GM12878 (cell line): ENCODE data around the gene OR2B2.

Experiments used
- CTCF ChIP-seq, 3 experiments: IDR thresholded peaks in 2 of 3; conservative IDR thresholded peaks in 1 of 3; 2 replicates each; pipeline ENCODE4 v1.5.1; 2011; ENCODE audit warnings: low read depth in 3 of 3, low read length in 3 of 3, mild to moderate bottlenecking in 3 of 3, control low read depth in 2 of 3, moderate library complexity in 2 of 3, inconsistent platforms in 1 of 3, mixed read lengths in 1 of 3; ENCODE audit not compliant: control insufficient read depth in 2 of 3, insufficient read depth in 1 of 3; ENCODE audit errors: extremely low read depth in 1 of 3
- EP300 ChIP-seq, 2 experiments: fragments of 150-350 bp in 1 of 2; IDR thresholded peaks; 2 replicates each; pipeline ENCODE4 v1.6.1; 2011 to 2012; ENCODE audit warnings: low read depth in 2 of 2, low read length in 2 of 2, borderline replicate concordance in 1 of 2, improper control_type of control experiment in 1 of 2, inconsistent platforms in 1 of 2; ENCODE audit not compliant: control insufficient read depth in 1 of 2
- POLR2A ChIP-seq: IDR thresholded peaks from 2 replicates; pipeline ENCODE4 v1.6.1; 2011; ENCODE audit warnings: low read depth, mild to moderate bottlenecking, low read length

- TF ChIP-seq POLR2A (no peak), EP300 (IDR thresholded peaks at IDR 0.05; ENCODE audit: borderline replicate concordance in 1 of 2, control insufficient read depth in 1 of 2, low read depth in 2 of 2, low read length in 2 of 2) (no peak), CTCF (IDR thresholded peaks at IDR 0.05 in 2 of 3, conservative IDR thresholded peaks at IDR 0.05 in 1 of 3; ENCODE audit: control insufficient read depth in 2 of 3, extremely low read depth in 1 of 3, insufficient read depth in 1 of 3, low read depth in 3 of 3, low read length in 3 of 3) (no peak)
Observed at GRCh38 chr6:27911956-27912446, at the start of gene OR2B2.
